ENCODE measurements around the gene L2HGDH.

The L2HGDH gene

DNA sequence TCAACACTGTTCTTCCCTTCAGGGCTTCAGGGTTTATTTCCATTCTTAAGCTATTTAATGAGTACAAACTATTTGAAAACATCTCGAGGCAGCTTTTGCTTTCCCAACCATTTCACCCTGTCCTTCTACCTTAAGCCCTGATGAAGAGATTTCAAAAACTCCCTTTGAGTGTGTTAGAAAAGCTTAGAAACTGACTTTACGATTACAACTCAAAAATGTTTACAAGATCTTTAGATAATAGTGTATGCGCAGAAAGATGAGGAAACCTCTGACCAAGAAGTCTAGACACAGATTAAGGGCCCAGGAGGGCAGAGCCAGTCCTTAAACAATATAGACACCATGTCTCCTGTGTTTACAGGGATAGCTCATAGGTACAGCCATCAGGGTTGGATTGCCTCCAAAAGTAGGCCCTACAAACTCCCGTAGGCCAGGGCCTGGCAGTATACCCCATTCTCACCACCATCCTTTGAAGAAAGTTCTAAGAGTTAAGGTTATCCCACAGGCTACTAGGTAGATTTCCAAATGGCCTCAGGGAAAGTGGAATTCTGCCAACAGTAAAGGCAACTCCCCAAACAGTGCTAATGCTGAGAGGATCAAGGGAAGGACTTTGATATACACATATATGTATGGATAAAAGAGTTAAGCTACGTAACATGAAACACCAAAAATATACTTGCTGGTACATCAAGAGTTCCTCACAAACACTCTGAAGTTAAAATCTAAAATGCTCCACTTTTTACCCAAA, 69.3 kb downstream of the L2HGDH start:
- TF ChIP-seq, protein P1, sequence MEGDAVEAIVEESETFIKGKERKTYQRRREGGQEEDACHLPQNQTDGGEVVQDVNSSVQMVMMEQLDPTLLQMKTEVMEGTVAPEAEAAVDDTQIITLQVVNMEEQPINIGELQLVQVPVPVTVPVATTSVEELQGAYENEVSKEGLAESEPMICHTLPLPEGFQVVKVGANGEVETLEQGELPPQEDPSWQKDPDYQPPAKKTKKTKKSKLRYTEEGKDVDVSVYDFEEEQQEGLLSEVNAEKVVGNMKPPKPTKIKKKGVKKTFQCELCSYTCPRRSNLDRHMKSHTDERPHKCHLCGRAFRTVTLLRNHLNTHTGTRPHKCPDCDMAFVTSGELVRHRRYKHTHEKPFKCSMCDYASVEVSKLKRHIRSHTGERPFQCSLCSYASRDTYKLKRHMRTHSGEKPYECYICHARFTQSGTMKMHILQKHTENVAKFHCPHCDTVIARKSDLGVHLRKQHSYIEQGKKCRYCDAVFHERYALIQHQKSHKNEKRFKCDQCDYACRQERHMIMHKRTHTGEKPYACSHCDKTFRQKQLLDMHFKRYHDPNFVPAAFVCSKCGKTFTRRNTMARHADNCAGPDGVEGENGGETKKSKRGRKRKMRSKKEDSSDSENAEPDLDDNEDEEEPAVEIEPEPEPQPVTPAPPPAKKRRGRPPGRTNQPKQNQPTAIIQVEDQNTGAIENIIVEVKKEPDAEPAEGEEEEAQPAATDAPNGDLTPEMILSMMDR (IDR thresholded peaks at IDR 0.05): no peak
- H3K36me3 Mint-ChIP-seq (ENCODE audit: low read depth): no peaks in the 10 kb centered on the region
- no peaks in the 10 kb centered on the region for H3K9me3 Mint-ChIP-seq
- H3K4me1 Mint-ChIP-seq: no peaks in the 10 kb centered on the region
- H3K4me3 Mint-ChIP-seq: no peak overlapping the region
- DNase-seq: no peak
- peaks cover 2% of the 10 kb centered on the region for H3K27me3 Mint-ChIP-seq (ENCODE audit: low read depth, poor library complexity)
- H3K27ac Mint-ChIP-seq: no peak overlapping the region

DNA sequence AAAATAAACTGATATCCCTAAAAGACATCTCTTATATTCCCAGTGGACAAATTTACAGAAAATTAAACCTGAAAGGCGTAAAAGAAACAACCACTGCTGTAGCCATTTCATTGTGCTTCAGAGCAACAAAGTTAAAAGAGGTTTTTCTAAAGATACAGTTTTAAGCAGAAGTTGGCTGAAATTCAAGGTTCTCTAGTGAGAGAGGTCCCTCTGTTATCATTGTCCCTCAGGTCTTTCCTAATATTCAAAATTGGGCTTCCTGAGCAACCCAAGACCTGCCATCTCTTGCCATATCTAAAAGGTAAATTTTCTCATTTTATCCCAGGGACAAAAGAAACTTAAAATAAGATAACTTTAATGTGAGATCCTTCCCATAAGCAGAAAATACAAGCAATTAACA, 69.9 kb downstream of the L2HGDH start:
- H3K27ac Mint-ChIP-seq: no peak overlapping the region
- DNase-seq: no peak
- no peaks in the 10 kb centered on the region for H3K4me1 Mint-ChIP-seq
- TF ChIP-seq, protein P1 (IDR thresholded peaks at IDR 0.05): no peak
- peaks cover 2% of the 10 kb centered on the region for H3K27me3 Mint-ChIP-seq (ENCODE audit: low read depth, poor library complexity)
- no peak overlapping the region for H3K4me3 Mint-ChIP-seq
- peaks cover 4% of the 10 kb centered on the region for H3K36me3 Mint-ChIP-seq (ENCODE audit: low read depth)
- H3K9me3 Mint-ChIP-seq: no peaks in the 10 kb centered on the region

DNA sequence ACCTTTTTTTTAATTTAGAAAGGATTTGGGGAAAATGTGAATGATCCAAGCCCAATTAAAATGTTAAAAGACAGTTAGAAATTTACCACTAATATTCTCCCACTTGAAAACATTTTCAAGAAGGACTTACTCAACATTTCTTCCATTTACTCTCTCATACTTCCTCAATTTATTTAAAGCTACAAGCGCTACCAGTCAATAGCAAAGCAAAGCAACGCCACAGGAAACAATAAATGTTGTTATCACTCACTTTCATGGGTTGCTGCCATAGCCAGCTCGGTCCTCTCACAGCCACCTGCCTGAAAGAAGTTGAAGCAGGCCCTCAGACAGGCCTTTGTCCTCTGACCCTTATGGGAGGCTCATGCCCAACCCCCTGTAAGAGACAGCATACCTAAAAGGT, 74.6 kb downstream of the L2HGDH start:
- Mint-ChIP-seq H3K4me1 (peaks cover 12% of the 10 kb centered on the region), H3K36me3 (ENCODE audit: low read depth) (peaks cover 4% of the 10 kb centered on the region), H3K4me3 (no peak overlapping the region), H3K27ac (no peak overlapping the region), H3K9me3 (no peaks in the 10 kb centered on the region), H3K27me3 (ENCODE audit: low read depth, poor library complexity) (peaks cover 2% of the 10 kb centered on the region)
- DNase-seq: no peak
- TF ChIP-seq, protein P1 (IDR thresholded peaks at IDR 0.05): no peak

DNA sequence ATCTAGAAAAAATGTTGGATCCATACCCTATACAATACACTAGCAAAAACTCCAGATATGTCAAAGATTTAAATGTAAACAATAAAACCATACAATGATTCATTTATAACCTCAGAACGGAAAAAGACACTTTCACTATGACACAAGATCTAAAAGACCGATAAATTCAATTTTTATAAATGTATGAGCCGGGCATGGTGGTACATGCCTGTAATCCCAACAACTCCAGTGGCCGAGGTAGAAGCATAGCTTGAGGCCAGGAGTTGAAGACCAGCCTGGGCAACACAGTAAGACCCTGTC, 78.1 kb downstream of the L2HGDH start:
- Mint-ChIP-seq H3K9me3 (peaks cover 1% of the 10 kb centered on the region), H3K27me3 (ENCODE audit: low read depth, poor library complexity) (peaks cover 2% of the 10 kb centered on the region), H3K36me3 (ENCODE audit: low read depth) (peaks cover 12% of the 10 kb centered on the region), H3K4me1 (peaks cover 35% of the 10 kb centered on the region), H3K27ac (no peak overlapping the region), H3K4me3 (no peak overlapping the region)
- TF ChIP-seq, protein P1 (IDR thresholded peaks at IDR 0.05): no peak
- no peak for DNase-seq

DNA sequence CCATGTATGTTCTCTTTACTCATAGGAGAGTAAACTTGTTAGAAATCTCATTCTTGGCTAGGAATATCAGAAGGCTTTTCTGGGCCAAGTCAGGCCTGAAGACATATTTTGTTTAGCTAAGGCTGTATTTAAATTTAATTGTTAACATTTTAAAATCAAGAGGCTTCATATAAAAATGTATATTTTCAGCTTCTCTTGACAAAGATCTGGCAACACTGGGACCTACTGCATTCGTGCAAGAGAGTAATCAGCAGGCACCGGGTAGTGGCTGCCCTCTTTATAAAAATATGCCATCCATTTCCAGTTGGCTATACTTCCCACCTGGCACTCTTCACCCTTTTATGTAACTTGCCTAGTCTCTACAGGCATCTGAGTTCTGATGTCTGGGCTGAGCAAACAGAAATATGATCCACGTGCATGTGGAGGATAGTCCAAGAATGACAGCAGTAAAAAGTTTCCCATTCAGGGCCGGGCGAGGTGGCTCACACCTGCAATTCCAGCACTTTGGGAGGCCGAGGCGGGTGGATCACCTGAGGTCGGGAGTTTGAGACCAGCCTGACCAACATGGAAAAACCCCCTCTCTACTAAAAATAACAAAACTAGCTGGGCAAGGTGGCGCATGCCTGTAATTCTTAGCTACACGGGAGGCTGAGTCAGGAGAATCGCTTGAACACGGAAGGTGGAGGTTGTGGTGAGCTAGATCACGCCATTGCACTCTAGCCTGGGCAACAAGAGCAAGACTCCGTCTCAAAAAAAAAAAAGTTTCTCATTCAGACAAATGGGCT, 78.7 kb downstream of the L2HGDH start:
- Mint-ChIP-seq H3K4me3 (peak overlapping the region; percentile 84), H3K27ac (peak overlapping the region; percentile 13), H3K9me3 (peaks cover 7% of the 10 kb centered on the region), H3K27me3 (ENCODE audit: low read depth, poor library complexity) (peaks cover 6% of the 10 kb centered on the region), H3K4me1 (peaks cover 39% of the 10 kb centered on the region), H3K36me3 (ENCODE audit: low read depth) (peaks cover 17% of the 10 kb centered on the region)
- TF ChIP-seq, protein P1 (IDR thresholded peaks at IDR 0.05): no peak
- no peak for DNase-seq
